NCI-H345 (cell line): ENCODE measurements around the gene STK36.

Experiments used
- DNase-seq: peaks from one replicate; lab custom pipeline; 2025; lab: John Stamatoyannopoulos, UW

Gene STK36, protein sequence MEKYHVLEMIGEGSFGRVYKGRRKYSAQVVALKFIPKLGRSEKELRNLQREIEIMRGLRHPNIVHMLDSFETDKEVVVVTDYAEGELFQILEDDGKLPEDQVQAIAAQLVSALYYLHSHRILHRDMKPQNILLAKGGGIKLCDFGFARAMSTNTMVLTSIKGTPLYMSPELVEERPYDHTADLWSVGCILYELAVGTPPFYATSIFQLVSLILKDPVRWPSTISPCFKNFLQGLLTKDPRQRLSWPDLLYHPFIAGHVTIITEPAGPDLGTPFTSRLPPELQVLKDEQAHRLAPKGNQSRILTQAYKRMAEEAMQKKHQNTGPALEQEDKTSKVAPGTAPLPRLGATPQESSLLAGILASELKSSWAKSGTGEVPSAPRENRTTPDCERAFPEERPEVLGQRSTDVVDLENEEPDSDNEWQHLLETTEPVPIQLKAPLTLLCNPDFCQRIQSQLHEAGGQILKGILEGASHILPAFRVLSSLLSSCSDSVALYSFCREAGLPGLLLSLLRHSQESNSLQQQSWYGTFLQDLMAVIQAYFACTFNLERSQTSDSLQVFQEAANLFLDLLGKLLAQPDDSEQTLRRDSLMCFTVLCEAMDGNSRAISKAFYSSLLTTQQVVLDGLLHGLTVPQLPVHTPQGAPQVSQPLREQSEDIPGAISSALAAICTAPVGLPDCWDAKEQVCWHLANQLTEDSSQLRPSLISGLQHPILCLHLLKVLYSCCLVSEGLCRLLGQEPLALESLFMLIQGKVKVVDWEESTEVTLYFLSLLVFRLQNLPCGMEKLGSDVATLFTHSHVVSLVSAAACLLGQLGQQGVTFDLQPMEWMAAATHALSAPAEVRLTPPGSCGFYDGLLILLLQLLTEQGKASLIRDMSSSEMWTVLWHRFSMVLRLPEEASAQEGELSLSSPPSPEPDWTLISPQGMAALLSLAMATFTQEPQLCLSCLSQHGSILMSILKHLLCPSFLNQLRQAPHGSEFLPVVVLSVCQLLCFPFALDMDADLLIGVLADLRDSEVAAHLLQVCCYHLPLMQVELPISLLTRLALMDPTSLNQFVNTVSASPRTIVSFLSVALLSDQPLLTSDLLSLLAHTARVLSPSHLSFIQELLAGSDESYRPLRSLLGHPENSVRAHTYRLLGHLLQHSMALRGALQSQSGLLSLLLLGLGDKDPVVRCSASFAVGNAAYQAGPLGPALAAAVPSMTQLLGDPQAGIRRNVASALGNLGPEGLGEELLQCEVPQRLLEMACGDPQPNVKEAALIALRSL (N-terminal part only)

DNA sequence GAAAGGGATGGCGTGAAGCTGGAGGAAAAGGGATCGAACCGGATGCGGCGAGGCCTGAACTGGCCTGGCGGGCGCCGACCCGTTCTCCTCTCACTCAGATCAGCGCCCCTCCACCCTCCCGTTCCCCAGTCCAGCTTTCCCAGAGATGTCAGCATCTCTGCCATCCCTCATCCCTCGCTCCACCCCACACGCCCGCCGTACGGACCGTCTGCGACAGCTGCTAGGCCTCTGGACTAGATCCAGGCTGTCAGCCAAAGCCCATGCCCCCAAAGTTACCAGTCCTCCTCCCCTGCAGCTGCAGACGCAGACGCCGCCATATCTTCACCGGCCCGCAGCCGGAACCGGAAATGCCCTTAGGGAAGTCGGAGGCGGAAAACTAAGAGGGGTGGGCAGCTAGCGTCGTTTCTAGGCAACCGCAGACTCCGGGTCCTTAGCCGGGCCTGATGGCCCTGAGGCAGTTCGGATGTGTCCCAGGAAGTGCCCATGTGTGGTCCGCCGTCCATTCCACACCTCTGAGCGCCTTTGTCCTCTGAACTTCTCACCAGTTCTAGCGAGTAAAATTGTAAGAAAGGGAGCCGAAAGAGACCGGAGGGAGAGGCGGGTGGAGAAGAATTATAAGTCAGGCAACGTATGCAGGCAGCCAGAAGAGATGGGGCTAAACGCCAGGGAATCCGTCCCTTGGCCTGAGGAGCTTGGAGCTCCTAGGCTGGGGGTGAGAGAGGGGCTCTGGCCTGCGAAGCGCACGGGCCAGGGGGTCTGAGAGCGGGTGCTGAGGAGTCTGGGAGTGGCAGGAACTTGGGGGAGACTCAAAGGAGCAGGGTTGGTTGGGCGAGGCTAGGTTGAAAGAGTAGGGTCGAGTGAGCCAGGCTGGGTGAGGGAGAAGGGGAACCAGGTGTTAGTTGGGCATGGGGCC, at the start of gene STK36, which contains the start of gene RNF25:
STK36 (plus strand) TSS at position 433 of the 913 bp plus-strand sequence. CDS start 744 bp downstream, outside the sequence.
RNF25 (minus strand) TSS at position 349 of the 913 bp plus-strand sequence; CDS start at position 317, 32 bp downstream.
- peak; percentile 90 for DNase-seq

DNA sequence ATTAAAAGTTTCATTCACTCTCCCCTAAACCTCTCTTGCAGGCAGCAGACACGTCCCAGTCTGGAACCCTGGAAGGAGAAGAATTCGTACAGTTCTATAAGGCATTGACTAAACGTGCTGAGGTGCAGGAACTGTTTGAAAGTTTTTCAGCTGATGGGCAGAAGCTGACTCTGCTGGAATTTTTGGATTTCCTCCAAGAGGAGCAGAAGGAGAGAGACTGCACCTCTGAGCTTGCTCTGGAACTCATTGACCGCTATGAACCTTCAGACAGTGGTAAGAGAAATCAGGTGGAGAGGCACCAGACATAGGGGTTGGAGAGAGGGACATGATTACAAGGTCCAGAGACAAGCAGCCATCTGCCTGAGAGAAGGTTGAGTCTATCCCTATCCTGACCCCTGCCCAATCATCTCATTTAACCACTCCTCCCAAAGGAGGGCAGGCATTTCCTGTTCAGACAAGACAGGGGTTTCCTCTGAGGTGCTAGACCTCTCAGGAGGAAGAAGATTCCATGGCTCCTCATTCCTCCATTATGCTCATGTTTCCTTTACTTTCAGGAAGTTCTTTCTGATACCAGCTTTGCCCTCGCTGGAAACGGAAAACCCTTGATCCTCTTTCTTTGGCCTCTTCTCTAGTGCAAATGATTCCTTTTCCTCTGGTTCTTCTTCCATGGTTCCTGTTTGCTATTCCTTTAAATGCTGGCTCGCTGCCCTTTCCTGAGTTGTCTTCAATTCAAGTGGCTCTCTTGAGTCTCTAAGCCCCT, 49.1 kb upstream of the STK36 start:
- DNase-seq: no peak

DNA sequence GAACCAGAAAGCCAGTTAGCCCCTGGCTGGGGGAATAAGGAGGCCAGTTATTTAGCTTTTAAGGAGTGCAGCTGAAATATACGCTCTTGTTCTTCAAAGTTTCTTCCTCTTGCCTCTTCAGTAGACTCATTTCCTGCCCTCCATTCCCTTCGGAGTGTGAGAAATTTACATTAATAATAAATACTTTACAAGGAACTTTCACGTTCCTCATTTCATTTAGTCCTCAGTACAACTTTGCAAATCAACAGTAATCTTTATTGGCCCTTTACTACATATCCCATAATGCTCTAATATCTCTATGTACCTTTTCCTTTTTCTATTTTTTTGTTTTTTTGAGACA, 48.5 kb upstream of the STK36 start:
- no peak for DNase-seq

DNA sequence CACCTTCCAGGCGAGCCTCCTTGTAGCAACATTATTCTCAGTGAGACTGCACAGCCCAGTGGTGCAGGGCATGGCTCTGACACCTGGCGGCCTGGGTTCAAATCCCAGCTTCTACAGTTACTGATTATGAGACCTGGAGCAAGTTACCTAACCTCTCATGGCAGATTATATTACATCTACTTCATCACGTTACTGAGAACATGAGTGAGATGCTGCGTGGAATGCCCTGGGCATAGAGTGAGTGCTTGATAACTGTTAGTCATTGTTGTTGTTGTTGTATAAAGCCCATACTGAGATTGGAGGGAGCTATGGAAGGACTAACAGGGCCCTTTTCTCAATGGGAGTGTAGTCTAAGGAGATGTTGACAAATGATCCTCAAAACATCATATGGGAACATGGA, 45.5 kb upstream of the STK36 start:
- DNase-seq: no peak

DNA sequence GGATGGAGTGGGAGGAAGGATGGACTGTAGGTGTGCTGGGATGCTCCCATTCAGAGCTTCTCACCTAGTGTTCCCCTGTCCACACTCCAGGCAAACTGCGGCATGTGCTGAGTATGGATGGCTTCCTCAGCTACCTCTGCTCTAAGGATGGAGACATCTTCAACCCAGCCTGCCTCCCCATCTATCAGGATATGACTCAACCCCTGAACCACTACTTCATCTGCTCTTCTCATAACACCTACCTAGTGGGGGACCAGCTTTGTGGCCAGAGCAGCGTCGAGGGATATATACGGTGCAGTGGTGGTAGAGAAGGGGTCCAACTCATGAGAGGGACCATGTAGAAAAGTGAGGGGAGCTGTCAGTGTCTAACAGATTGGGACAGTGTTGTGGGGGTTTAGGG, 43.9 kb upstream of the STK36 start:
- no peak for DNase-seq

DNA sequence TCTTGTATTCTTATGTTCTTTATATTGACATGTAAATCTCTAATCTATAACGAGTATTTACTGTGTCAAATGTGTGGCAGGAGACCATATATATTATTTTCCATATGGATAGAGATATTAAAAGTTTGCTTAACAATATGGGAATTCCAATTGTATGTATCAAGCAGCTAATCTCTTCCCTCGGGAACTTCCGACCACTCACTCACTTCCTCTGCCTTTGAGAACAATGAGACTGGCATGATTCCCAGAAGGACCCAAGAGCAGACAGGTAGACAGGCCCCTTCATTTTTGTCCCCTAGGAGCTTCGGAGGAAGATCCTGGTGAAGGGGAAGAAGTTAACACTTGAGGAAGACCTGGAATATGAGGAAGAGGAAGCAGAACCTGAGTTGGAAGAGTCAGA, 40.0 kb upstream of the STK36 start:
- DNase-seq: no peak

DNA sequence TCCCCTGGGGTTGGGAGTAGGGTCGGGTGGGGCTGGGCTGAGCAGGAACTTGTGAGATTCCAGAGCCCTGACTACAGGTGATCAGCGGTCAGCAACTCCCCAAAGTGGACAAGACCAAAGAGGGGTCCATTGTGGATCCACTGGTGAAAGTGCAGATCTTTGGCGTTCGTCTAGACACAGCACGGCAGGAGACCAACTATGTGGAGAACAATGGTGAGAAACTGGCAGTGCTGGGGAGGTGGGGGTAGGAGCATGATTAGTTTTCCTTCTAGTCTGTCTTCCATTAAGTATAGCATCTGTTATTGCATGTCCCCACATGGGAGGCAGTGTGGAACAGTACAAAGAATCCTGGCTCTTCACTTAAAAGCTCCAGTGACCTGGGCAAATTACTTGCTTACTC, 36.2 kb upstream of the STK36 start:
- no peak for DNase-seq

DNA sequence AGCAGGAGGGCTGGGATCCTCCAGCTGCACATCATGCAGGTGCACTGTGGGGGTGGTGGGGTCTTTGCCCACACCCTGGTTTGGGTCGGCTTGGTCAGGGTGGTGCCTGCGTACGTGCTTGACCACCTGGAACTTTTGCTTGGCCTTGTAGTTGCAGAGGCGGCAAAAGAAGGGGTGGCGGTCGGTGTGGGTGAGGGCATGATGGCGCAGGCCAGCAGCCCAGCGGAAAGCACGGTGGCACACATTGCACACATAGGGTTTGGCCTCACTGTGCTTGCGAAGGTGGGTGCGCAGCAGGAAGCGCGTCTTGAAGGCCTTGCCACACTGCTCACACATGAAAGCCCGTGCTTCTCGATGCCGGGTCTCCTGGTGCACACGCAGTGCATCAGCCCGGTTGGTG, 33.5 kb upstream of the STK36 start:
- DNase-seq: no peak

DNA sequence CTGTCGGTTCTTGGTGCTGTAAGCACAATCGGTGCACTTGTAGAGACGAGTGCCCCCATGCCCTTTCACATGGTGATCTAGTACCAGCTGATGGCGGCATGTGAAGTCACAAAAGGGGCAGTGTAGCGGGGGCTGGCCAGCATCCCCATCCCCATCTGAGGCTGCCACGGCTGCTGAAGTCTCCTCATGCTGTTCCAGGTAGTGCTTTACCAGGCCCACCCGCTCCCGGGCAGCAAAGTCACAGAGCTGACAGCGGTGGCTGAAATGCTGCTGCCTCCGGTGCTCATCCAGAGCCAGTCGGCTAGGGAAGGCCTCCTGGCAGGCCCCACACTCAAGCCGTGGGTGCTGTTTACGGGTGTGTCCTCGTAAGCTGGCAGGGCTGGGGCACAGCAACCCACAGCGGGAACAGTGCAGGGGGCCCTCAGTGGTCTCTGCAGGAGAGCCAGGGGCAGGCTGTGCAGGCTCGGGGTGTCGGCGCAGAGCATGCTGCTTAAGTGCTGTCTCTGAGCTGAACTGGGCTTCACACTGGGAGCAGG, 29.7 kb upstream of the STK36 start:
- DNase-seq: no peak

DNA sequence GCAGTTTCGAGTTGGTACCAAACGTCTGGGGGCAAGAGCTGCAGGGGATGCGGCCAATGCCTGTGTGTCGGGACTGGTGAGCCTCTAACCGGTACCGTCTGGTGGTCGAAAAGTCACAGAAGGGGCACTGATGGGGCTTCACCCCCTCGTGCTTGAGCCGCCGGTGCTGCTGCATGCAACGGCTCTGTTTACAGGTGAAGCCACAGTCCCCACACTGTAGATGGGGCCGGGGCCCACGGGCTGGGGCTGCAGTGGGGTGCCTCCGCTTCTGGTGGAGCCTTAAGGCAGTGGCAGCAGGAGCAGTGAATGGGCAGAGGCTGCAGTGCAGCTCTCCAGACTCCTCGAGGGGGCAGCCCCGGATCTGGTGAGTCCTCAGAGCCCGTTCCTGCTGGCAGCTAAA, 29.1 kb upstream of the STK36 start:
- DNase-seq: no peak

DNA sequence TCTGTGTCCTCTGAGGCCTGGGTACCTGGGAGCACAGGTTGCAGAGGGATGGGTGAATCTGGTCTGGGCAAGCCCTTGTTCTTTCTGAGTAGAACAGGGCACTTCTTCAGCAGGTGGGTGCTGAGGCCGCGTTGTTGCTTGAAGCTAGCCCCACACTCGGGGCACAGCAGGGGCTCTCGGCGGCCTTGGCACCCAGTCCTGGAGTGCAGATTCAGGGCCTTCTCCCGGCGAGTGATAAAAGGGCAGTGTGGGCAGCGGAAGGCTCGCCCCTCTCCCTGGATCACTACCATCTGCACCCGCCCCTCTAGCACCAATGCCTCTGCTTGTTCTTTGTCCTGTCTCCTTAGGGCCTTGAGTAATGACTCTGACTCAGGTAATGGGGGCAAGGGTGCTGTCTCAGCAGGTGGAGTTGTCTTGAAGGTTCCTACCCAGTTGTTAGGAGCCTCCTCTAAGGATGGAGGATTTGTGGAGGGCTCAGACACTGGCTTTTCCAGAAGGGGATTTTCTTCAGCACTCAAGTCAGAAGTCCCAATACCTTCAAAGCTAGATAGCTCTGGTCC, 28.1 kb upstream of the STK36 start:
- no peak for DNase-seq

DNA sequence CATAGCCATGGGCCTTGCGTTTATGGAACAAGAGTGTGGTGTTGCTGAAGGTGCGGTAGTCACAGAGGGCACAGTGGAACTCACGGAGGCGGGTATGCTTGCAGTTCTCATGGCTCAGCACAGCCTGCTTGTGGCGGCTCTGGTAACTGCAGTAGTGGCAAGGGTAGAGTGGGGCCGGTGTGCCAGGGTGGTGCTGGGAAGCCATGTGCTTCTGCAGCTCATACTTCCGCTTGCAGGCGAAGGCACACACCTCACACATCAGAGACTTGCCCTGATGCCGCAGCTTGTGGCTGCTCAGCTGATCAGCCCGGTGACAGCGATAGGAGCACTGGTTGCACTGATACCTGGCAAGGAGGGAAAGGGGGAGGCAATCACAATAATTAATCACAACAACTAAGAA, 27.2 kb upstream of the STK36 start:
- DNase-seq: no peak

DNA sequence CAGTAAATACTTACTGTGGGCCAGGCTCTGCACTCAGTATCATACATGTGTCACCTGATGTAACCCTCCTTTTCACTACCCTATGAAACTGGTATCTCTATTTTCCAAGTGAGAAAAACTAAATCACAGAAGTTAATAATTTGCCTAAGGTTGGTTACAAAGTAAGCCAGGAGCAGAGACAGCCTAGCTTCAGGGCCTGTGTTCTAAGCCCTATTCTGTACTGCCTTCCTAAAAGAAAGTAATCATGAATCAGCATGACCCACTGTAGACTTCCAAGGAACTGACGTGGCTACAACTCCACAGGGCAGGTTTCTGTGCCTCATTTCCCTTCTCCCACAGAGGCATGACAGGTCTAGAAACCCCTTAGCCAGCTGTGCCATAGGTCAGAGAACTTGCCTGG, 26.8 kb upstream of the STK36 start:
- no peak for DNase-seq

DNA sequence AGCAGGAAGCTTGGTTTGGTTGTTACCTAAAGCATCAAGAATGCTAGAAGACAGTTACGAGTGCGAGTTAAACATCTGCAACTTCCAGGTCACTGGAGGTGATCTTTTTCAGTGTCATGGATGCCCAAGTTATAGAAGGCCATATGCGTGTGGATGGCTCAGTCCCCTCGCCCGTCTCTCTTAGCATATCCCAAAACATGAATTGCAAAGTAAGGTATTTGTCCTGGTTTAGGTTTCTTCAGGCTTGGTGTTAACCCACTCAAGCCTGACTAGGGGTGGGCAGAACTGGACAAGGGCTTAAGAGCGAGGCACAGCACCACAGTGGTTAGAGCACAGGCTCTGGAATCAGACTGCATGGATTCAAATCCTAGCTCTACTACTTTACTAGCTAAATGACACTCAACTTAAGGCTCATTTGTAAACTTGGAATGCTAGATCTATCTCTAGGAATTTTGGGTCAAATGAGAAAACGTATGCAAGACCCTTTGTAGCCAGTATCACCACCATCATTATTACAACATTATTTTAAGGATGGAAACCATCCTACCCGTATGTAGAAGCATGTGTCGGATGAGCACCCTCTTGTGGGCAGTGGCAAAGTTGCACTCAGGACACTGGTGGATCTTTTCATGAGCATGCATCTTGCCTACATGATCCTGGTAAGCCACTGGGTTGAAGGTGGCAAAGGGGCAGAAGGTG, 23.6 kb upstream of the STK36 start:
- DNase-seq: peak; percentile 19

DNA sequence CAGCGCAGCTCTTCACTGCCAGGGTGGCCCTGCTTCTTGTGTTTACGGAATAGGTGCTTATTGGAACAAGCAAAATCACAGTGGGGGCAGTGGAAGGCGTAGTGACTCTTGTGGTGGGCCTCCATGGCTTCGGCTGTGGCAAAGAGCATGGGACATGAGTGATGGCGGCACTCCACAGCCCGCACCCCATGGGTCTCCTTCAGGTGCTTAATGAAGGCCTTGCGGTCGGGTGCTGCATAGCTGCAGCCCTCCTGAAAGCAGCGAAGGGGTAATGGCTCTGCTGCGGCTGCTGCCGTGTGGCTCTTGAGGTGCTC, 23.1 kb upstream of the STK36 start:
- no peak for DNase-seq

DNA sequence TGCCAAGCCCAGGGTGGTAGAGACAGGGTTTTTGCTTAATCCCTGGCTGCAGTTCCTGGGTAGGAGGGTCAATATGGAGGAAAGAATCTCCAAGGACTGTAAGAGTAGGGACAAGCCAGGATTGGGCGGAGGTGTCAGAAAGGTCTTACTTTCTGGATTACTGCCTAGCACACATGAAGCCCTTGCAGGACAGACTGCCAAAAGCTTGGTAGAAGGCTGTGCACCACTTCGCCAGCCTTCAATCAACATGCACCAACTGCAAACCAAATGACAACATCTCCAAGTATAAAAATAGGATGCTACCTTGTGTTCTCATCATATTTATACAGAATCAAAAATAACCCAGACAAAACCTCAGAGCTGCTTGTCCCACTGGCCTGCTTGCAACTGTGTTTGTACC, 16.1 kb upstream of the STK36 start:
- no peak for DNase-seq

DNA sequence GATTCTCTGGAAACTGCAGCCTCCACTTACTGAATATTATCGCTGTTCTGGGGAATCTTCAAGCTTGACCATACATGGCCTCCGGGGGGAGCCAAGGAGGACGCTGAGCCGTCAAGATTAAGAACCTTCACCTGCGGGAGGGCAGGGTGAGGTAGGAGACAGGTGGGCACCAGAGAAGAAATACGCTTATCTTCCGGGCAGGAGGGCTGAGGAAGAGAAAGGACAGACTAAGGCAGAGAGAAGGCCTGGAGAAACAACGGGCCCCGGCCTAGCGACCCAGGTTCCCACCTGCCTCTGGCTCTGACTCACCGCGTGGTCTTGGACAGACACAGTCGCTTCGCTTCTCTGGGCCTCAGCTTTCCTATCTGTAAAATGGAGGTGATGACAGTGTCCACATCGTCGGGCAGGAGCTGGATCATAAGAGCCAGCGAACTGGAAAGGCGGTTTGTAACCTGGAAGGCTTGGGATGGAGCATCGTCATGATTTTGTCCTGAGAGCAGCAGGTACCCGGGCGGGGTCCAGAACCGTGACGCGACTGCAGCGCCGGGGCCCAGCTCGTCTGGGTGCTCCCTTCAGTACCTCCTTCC, 13.1 kb upstream of the STK36 start:
- DNase-seq: peak; percentile 20

DNA sequence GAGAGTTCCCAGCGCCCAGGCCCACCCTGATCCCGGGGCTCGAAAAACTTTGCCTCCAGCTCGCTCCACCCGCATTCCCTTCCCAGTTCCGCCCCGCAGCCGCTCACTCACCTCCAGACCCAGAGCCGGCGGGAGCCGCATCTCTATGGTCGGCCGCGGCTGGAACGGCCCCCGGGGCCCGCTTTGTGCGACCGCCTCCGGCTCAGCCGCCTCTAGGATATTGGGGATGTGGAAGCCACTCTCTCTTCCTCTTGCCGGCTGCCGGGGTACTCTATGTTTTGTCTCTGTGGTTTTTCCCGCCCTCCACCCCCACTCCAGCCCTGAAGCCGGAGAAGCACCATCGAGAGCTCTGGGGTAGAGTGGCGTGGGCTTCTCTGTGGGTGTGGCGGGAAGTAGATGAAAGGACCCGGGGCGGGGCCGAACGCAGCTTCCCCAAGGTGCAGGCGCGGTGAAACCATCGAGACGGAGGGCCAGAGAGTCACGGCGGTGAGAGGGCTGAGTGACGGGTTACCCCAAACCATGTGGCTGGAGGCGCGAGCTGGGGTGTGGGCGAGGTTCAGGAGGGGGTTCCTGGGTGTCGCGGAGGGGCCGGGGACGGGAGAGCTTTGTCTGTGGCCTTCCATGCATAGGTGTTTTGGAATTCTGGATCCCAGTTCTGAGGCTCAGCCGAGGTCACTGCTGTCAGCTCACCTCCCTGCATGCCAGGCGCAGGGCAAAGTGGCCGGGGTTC, 12.5 kb upstream of the STK36 start, which contains the start of the genes BCS1L and ZNF142:
BCS1L (plus strand) TSS at position 426 of the 730 bp plus-strand sequence. CDS start 1,305 bp downstream, outside the sequence.
ZNF142 (minus strand) TSS at position 366 of the 730 bp plus-strand sequence. CDS start 3,194 bp downstream, outside the sequence.
- DNase-seq: peak; percentile 92
